H1 (cell line): ENCODE data around the gene TARP.

Experiments
- CTCF ChIA-PET: fragments of 300-600 bp; sonication (Branson Sonifier 250); formaldehyde crosslinking; loops from one replicate; lab custom pipeline; 2021; ENCODE audit not compliant: partially characterized antibody; lab: Charles Lee
- POLR2A ChIA-PET: fragments of 300-600 bp; sonication (Branson Sonifier 250); formaldehyde crosslinking; loops from one replicate; lab custom pipeline; 2021; ENCODE audit warnings: inconsistent platforms; ENCODE audit not compliant: partially characterized antibody; lab: Charles Lee
- DNase-seq, 2 experiments: peaks; one replicate each; pipeline versions ENCODE4 v3.0.0 to v3.0.0-alpha.2; 2010 to 2022; ENCODE audit warnings: low spot score in 2 of 2, low read depth in 1 of 2, mixed read lengths in 1 of 2
- FAIRE-seq: peaks from 2 replicates; lab custom pipeline; 2011; peaks lifted over from hg19 to GRCh38; lab: Jason Lieb, UNC
- H2AFZ ChIP-seq: 2 replicates; pipeline ENCODE4 v1.8.1; 2012; ENCODE audit warnings: low read length, inconsistent platforms
- H2AK5ac ChIP-seq: 2 replicates; pipeline ENCODE4 v1.6.1; 2013; ENCODE audit warnings: low read depth, low read length
- H2BK120ac ChIP-seq: replicated peaks from 2 replicates; pipeline ENCODE3; 2013; ENCODE audit warnings: low read depth, low read length, inconsistent platforms
- H2BK12ac ChIP-seq: 2 replicates; pipeline ENCODE4 v1.6.1; 2013; ENCODE audit warnings: low read depth, low read length
- H2BK15ac ChIP-seq: 2 replicates; pipeline ENCODE4 v1.6.1; 2013; ENCODE audit warnings: low read length
- H2BK20ac ChIP-seq: 2 replicates; pipeline ENCODE4 v1.6.1; 2013; ENCODE audit warnings: low read length
- H2BK5ac ChIP-seq: 2 replicates; pipeline ENCODE4 v1.6.1; 2013; ENCODE audit warnings: low read depth, low read length
- H3K14ac ChIP-seq: 2 replicates; pipeline ENCODE4 v1.6.1; 2013; ENCODE audit warnings: inconsistent platforms; ENCODE audit not compliant: insufficient read length
- H3K18ac ChIP-seq: 2 replicates; pipeline ENCODE4 v1.6.1; 2013; ENCODE audit warnings: low read length; ENCODE audit errors: extremely low read depth
- H3K23ac ChIP-seq: 2 replicates; pipeline ENCODE4 v1.6.1; 2013; ENCODE audit warnings: inconsistent platforms; ENCODE audit not compliant: insufficient read length
- H3K23me2 ChIP-seq: 2 replicates; pipeline ENCODE4 v1.6.1; 2013; ENCODE audit warnings: low read depth, low read length
- H3K27ac ChIP-seq: 2 replicates; pipeline ENCODE4 v1.6.1; 2011; ENCODE audit warnings: low read depth, low read length, inconsistent platforms
- H3K27me3 ChIP-seq, 4 experiments: replicated peaks in 1 of 4; 1 replicate in 1 of 4; 2 replicates in 3 of 4; pipeline versions ENCODE4 v1.6.1 to v1.8.1; 2011 to 2013; ENCODE audit warnings: low read length in 3 of 4, mild to moderate bottlenecking in 3 of 4, inconsistent platforms in 2 of 4, mixed read lengths in 2 of 4, moderate library complexity in 1 of 4; ENCODE audit not compliant: control insufficient read depth in 3 of 4, insufficient read depth in 3 of 4; ENCODE audit errors: extremely low read depth in 1 of 4
- H3K36me3 ChIP-seq, 4 experiments: 2 replicates each; pipeline versions ENCODE4 v1.6.1 to v1.8.1; 2011 to 2013; ENCODE audit warnings: mild to moderate bottlenecking in 4 of 4, low read length in 3 of 4, moderate library complexity in 2 of 4, control low read depth in 1 of 4, inconsistent platforms in 1 of 4; ENCODE audit not compliant: insufficient read depth in 4 of 4, control insufficient read depth in 2 of 4
- H3K4ac ChIP-seq: replicated peaks from 2 replicates; pipeline ENCODE3; 2013; ENCODE audit warnings: low read length, low read depth, mixed read lengths, inconsistent platforms; ENCODE audit not compliant: insufficient read length
- H3K4me1 ChIP-seq, 4 experiments: replicated peaks in 1 of 4; 1 replicate in 1 of 4; 2 replicates in 3 of 4; pipeline versions ENCODE4 v1.6.1 to v1.8.1; 2011 to 2013; ENCODE audit warnings: low read length in 3 of 4, inconsistent platforms in 2 of 4, mixed read lengths in 1 of 4; ENCODE audit not compliant: insufficient read depth in 4 of 4, control insufficient read depth in 3 of 4
- H3K4me2 ChIP-seq, 2 experiments: 2 replicates each; pipeline versions ENCODE4 v1.6.1 to v1.8.1; 2011 to 2013; ENCODE audit warnings: low read depth in 2 of 2, low read length in 2 of 2, control low read depth in 1 of 2, inconsistent platforms in 1 of 2, mild to moderate bottlenecking in 1 of 2; ENCODE audit not compliant: insufficient read depth in 1 of 2
- H3K4me3 ChIP-seq, 4 experiments: fragments of 200-600, 300-600 bp in 1 of 4; sonication (generic), shearing (Covaris generic), sonication (Bioruptor Twin) in 1 of 4; 2 replicates each; pipeline versions ENCODE4 v1.5.1 to v1.8.1; 2011 to 2016; ENCODE audit warnings: low read length in 4 of 4, low read depth in 3 of 4, control low read depth in 2 of 4, inconsistent platforms in 2 of 4, mild to moderate bottlenecking in 2 of 4, mixed read lengths in 1 of 4, moderate library complexity in 1 of 4; ENCODE audit not compliant: insufficient read depth in 2 of 4; ENCODE audit errors: extremely low read depth in 1 of 4
- H3K56ac ChIP-seq: replicated peaks from 2 replicates; pipeline ENCODE3; 2013; ENCODE audit warnings: low read depth, mild to moderate bottlenecking, mixed read lengths, low read length, inconsistent platforms; ENCODE audit not compliant: insufficient read length
- H3K79me1 ChIP-seq: 2 replicates; pipeline ENCODE4 v1.6.1; 2013; ENCODE audit warnings: low read depth, low read length, control low read depth
- H3K79me2 ChIP-seq, 2 experiments: 2 replicates each; pipeline versions ENCODE4 v1.6.1 to v1.8.1; 2012 to 2013; ENCODE audit warnings: low read length in 2 of 2, mild to moderate bottlenecking in 2 of 2, inconsistent platforms in 1 of 2; ENCODE audit not compliant: insufficient read depth in 2 of 2, control insufficient read depth in 1 of 2
- H3K9ac ChIP-seq, 4 experiments: replicated peaks in 1 of 4; 1 replicate in 1 of 4; 2 replicates in 3 of 4; pipeline versions ENCODE4 v1.6.1 to v1.8.1; 2011 to 2013; ENCODE audit warnings: low read depth in 3 of 4, low read length in 3 of 4, control low read depth in 2 of 4, mild to moderate bottlenecking in 2 of 4, moderate library complexity in 2 of 4, inconsistent platforms in 1 of 4; ENCODE audit errors: extremely low read depth in 1 of 4
- H3K9me3 ChIP-seq, 2 experiments: 2 replicates each; pipeline versions ENCODE4 v1.6.1 to v1.8.1; 2012 to 2013; ENCODE audit warnings: mild to moderate bottlenecking in 2 of 2, moderate library complexity in 2 of 2, control low read depth in 1 of 2, inconsistent platforms in 1 of 2, low read depth in 1 of 2, low read length in 1 of 2, mixed read lengths in 1 of 2; ENCODE audit not compliant: insufficient read depth in 2 of 2
- H4K20me1 ChIP-seq, 2 experiments: replicated peaks in 1 of 2; 2 replicates each; pipeline versions ENCODE3 to v1.8.1; 2011 to 2013; ENCODE audit warnings: inconsistent platforms in 2 of 2, low read length in 2 of 2, mild to moderate bottlenecking in 1 of 2; ENCODE audit not compliant: insufficient read depth in 2 of 2, control insufficient read depth in 1 of 2
- H4K5ac ChIP-seq: 2 replicates; pipeline ENCODE4 v1.6.1; 2013; ENCODE audit warnings: low read length, low read depth, mixed read lengths, inconsistent platforms; ENCODE audit not compliant: insufficient read length
- H4K8ac ChIP-seq: 2 replicates; pipeline ENCODE4 v1.8.0; 2013; ENCODE audit warnings: mild to moderate bottlenecking, moderate library complexity, low read length, inconsistent platforms; ENCODE audit not compliant: insufficient read depth; ENCODE audit errors: extremely low read depth
- H4K91ac ChIP-seq: replicated peaks from 2 replicates; pipeline ENCODE3; 2013; ENCODE audit warnings: low read length, mixed read lengths, inconsistent platforms; ENCODE audit not compliant: insufficient read length
- EZH2 ChIP-seq: fragments of 200-600 bp; sonication (generic); IDR thresholded peaks from 2 replicates; pipeline ENCODE4 v1.7.1; 2012; ENCODE audit warnings: low read depth, mild to moderate bottlenecking, moderate library complexity, low read length, inconsistent platforms; ENCODE audit not compliant: severe bottlenecking
- FOSL1 ChIP-seq: IDR thresholded peaks from 2 replicates; pipeline ENCODE4 v1.6.1; 2011; ENCODE audit warnings: mild to moderate bottlenecking, low read depth, low read length, moderate library complexity; ENCODE audit not compliant: insufficient read depth
- POLR2AphosphoS5 ChIP-seq: IDR thresholded peaks from 2 replicates; pipeline ENCODE4 v1.6.1; 2011; ENCODE audit warnings: low read depth, low read length
- YY1 ChIP-seq: IDR thresholded peaks from 2 replicates; pipeline ENCODE4 v1.6.1; 2011; ENCODE audit warnings: low read depth, mild to moderate bottlenecking, low read length
- WGBS, 2 experiments: shearing (Covaris generic) in 1 of 2; methylation state at CpG; one replicate each; pipeline versions ENCODE4 v1.1.6 to v1.1.7; 2013 to 2015; ENCODE audit warnings: low lambda C conversion rate in 2 of 2, mixed read lengths in 2 of 2, inconsistent platforms in 1 of 2, low coverage in 1 of 2, missing lambda C conversion rate in 1 of 2; ENCODE audit not compliant: insufficient replicate concordance in 2 of 2, insufficient coverage in 1 of 2, insufficient read length in 1 of 2; ENCODE audit errors: extremely low coverage in 1 of 2, missing lambda C conversion rate in 1 of 2; 5-methylcytosine and 5-hydroxymethylcytosine counted together

The TARP gene

GRCh38 chr7:38274486-38274885, 1.1 kb upstream of the TARP start:
- Histone ChIP-seq H3K4ac (no peak overlapping the region), H3K23me2 (no peaks in the 10 kb centered on the region), H3K27ac (no peak overlapping the region), H3K23ac (no peak overlapping the region), H2AK5ac (no peak overlapping the region), H3K56ac (no peak overlapping the region), H3K14ac (no peak overlapping the region), H3K79me1 (no peaks in the 10 kb centered on the region), H3K79me2 (no peaks in the 10 kb centered on the region), H2BK12ac (no peak overlapping the region), H3K9ac (no peak overlapping the region), H3K18ac (no peak overlapping the region), H2BK15ac (no peak overlapping the region), H4K91ac (no peak overlapping the region), H3K36me3 (no peaks in the 10 kb centered on the region), H3K27me3 (no peaks in the 10 kb centered on the region), H4K5ac (no peak overlapping the region), H3K4me1 (peaks cover 0 to 3% (median under 1%) of the 10 kb centered on the region in 4 experiments; a peak in 2 of 7 replicates), H4K20me1 (no peaks in the 10 kb centered on the region), H3K9me3 (no peaks in the 10 kb centered on the region), H4K8ac (no peak overlapping the region), H2BK120ac (no peak overlapping the region), H2BK20ac (no peak overlapping the region), H3K4me2 (no peak overlapping the region), H2AFZ (no peak overlapping the region), H3K4me3 (no peak overlapping the region), H2BK5ac (no peak overlapping the region)
- WGBS, 2 experiments, result 84% methylated on average over 4 of the region's 4 CpGs; no CpG with 5 or more reads in 1 of the 2 experiments
- CTCF ChIA-PET, result interaction anchor here (0.9 to 3.4 kb wide), 7 partner anchors 10 to 94 kb away, joined by 3 to 10 read pairs (median 4); no protein-coding TSS in a partner anchor
- FAIRE-seq, result no peak
- no peak for TF ChIP-seq FOSL1
- TF ChIP-seq POLR2AphosphoS5, result no peak
- TF ChIP-seq EZH2, result no peak
- TF ChIP-seq YY1, result no peak
- POLR2A ChIA-PET, result no interaction called here
- DNase-seq, result no peak
